ENCODE measurements around the gene PTK6.

PTK6 gene

GRCh38 chr20:63499338-63499969 is 37.7 kb downstream of the PTK6 start:
- H3K27me3 ChIP-seq (ENCODE audit: insufficient read depth, poor library complexity, severe bottlenecking): peaks cover 25% of the 10 kb centered on the region
- no peak overlapping the region for H3K4me3 ChIP-seq (replicated peaks; ENCODE audit: insufficient read depth, low read length)
- TF ChIP-seq CTCF (IDR thresholded peaks at IDR 0.05; ENCODE audit: insufficient read depth, low read length): no peak
- no peak for TF ChIP-seq GABPA (IDR thresholded peaks at IDR 0.05; ENCODE audit: low read depth)
- TF ChIP-seq POLR2AphosphoS5 (IDR thresholded peaks at IDR 0.05; ENCODE audit: low read depth): no peak
- TF ChIP-seq SPI1 (IDR thresholded peaks at IDR 0.05; ENCODE audit: borderline replicate concordance, low read depth): no peak
- TF ChIP-seq REST (IDR thresholded peaks at IDR 0.05; ENCODE audit: insufficient replicate concordance, low read depth): no peak
- DNase-seq (ENCODE audit: low read depth in 1 of 2, low spot score in 1 of 2): no peak
- H3K27ac ChIP-seq (replicated peaks): no peak overlapping the region

GRCh38 chr20:63498960-63499337 is 38.2 kb downstream of the PTK6 start, which contains the start of gene EEF1A2:
TSS of gene EEF1A2 (minus strand) at chr20:63499083. CDS start at chr20:63497763, 1,320 bp downstream.
- no peak within 1 kb of the TSS for H3K4me3 ChIP-seq (replicated peaks; ENCODE audit: insufficient read depth, low read length)
- no peak for TF ChIP-seq REST (IDR thresholded peaks at IDR 0.05; ENCODE audit: insufficient replicate concordance, low read depth)
- no peak for TF ChIP-seq SPI1 (IDR thresholded peaks at IDR 0.05; ENCODE audit: borderline replicate concordance, low read depth)
- no peak for TF ChIP-seq GABPA (IDR thresholded peaks at IDR 0.05; ENCODE audit: low read depth)
- TF ChIP-seq CTCF (IDR thresholded peaks at IDR 0.05; ENCODE audit: insufficient read depth, low read length): no peak
- DNase-seq (ENCODE audit: low read depth in 1 of 2, low spot score in 1 of 2): no peak
- peaks cover 25% of the 10 kb centered on the region for H3K27me3 ChIP-seq (ENCODE audit: insufficient read depth, poor library complexity, severe bottlenecking)
- no peak within 1 kb of the TSS for H3K27ac ChIP-seq (replicated peaks)

GRCh38 chr20:63497946-63498935 is 38.9 kb downstream of the PTK6 start:
- H3K4me3 ChIP-seq (replicated peaks; ENCODE audit: insufficient read depth, low read length): no peak overlapping the region
- peaks cover 25% of the 10 kb centered on the region for H3K27me3 ChIP-seq (ENCODE audit: insufficient read depth, poor library complexity, severe bottlenecking)
- no peak for DNase-seq (ENCODE audit: low read depth in 1 of 2, low spot score in 1 of 2)
- no peak for TF ChIP-seq POLR2AphosphoS5 (IDR thresholded peaks at IDR 0.05; ENCODE audit: low read depth)
- TF ChIP-seq GABPA (IDR thresholded peaks at IDR 0.05; ENCODE audit: low read depth): no peak
- TF ChIP-seq CTCF (IDR thresholded peaks at IDR 0.05; ENCODE audit: insufficient read depth, low read length): no peak
- no peak for TF ChIP-seq SPI1 (IDR thresholded peaks at IDR 0.05; ENCODE audit: borderline replicate concordance, low read depth)
- no peak for TF ChIP-seq REST (IDR thresholded peaks at IDR 0.05; ENCODE audit: insufficient replicate concordance, low read depth)
- H3K27ac ChIP-seq (replicated peaks): no peak overlapping the region
